ENCODE data around the gene MTUS2.

DNA sequence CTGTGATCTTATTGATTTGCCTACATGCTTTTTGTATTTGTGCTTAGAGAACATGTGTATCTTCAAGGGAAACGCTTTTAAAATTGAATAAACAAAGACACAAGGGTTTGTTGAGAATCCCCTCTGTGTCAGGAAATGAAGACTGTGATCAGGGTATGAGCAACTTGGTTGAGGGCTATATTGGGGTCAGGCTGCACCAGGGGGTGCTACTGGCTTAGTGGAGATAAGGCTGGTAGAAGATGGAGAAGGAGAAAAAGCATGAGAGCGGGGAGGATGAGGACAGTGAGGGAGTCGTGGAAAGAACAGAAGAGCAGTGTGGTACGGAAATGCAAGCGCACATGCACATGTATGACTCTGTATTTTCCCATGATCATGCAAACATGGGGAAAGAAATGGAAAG lies 201.6 kb downstream of the MTUS2 start:
- TF ChIP-seq, protein P1, sequence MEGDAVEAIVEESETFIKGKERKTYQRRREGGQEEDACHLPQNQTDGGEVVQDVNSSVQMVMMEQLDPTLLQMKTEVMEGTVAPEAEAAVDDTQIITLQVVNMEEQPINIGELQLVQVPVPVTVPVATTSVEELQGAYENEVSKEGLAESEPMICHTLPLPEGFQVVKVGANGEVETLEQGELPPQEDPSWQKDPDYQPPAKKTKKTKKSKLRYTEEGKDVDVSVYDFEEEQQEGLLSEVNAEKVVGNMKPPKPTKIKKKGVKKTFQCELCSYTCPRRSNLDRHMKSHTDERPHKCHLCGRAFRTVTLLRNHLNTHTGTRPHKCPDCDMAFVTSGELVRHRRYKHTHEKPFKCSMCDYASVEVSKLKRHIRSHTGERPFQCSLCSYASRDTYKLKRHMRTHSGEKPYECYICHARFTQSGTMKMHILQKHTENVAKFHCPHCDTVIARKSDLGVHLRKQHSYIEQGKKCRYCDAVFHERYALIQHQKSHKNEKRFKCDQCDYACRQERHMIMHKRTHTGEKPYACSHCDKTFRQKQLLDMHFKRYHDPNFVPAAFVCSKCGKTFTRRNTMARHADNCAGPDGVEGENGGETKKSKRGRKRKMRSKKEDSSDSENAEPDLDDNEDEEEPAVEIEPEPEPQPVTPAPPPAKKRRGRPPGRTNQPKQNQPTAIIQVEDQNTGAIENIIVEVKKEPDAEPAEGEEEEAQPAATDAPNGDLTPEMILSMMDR (IDR thresholded peaks at IDR 0.05 in 4 of 5, conservative IDR thresholded peaks at IDR 0.05 in 1 of 5), result no peak
- TF ChIP-seq POLR2A (IDR thresholded peaks at IDR 0.05), result no peak

All from gastrocnemius medialis (tissue), 4 donors.